EH (cell line): ENCODE measurements around the gene BMS1.
"Not testable (repeated sequence)": the region's sequence is repeated elsewhere in the genome, so short reads cannot be mapped to it uniquely, and the experiment has no call there.

ENCODE experiments used
- DNase-seq: peaks from one replicate; pipeline ENCODE4 v3.0.0-alpha.2; 2015; ENCODE audit warnings: low read depth

The BMS1 gene

DNA sequence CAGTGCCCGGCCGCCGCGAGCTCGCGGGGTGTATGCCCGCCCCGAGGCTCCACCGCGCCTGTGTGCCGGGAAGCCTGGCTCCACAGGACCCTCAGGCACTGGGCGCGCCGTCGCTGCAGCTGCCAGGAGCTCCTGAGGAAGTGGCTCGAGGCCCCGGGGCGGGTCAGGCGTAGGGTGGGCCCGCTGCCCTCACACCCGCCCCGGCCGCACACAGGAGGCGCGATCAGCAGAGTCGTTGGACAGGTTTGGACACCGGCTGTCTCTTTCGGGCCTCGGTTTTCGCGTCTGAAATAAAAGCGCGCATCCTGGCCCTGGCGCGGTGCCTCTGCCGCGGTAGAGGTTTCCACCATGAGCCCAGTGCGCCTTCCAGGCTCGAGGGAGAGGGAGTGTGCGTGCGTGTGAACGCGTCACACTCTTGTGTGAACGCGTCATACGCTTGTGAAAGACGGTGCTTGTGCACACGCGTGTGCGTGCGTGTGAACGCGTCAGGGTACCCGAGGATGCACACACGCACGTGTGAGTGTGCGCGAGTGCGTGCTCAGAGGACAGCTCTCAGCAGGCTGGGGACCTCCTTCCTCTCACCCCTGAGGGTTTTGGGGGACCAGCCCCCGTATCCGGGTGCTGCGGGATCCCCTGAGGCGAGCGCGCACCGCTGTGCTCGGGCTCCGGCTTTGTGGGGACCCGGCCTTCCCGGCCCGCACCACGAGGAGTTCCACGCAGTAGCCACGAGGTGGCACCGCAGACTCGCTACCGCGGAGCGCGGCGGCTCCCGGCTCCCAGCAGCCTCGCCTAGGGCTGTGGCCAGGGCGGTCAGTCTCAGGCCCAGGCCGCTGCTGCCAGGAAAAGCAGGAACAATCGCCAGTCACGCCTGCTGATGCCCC lies 83.8 kb downstream of the BMS1 start:
- peak; percentile 79 for DNase-seq

- DNase-seq, result no peak
Measured at GRCh38 chr10:42867571-42867970, 85.0 kb downstream of the BMS1 start.

DNA sequence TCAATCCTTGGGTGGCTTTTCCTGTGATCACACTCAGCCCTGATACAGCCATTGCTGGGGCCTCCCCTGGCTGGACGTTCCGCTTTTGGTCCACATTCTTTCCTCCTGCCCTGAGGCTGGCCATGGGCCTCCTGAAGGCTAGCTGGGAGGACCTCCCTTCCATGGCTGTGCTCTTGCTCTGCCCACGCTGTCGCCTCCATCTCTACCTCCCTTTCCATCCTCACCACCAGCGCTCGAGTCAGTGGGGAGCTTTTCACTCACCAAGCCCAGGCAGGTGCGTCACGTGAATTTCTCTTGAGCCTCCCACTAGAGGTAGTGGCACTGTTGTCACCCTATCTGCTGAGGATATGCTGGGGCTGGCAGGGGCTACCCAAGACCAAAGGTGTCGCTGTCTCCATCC lies 85.9 kb downstream of the BMS1 start:
- DNase-seq, result no peak

GRCh38 chr10:42869977-42870350 lies 87.4 kb downstream of the BMS1 start:
- DNase-seq, result no peak

GRCh38 chr10:42871138-42871641 lies 88.6 kb downstream of the BMS1 start:
- DNase-seq, result not testable (repeated sequence)

DNA sequence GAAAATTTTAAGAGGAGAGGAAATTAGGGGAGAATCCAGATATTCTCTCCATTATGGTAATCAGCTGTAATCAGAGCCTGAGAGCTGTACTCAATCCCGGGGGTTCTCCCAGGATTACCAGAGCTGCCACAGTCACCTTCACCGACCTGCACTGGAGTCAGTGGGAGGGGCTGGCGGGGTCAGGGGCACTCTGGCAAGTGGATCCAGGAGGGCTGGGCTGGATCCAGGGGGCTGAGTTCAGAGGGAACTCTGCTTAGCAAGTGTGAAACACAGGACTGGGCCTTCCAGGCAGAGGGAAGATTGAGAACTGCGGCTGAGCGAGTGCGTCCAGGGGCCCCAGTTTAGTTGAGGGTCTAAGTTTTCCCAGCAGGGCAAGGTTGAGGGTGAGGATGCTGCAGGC lies 89.2 kb downstream of the BMS1 start:
- no peak for DNase-seq

DNA sequence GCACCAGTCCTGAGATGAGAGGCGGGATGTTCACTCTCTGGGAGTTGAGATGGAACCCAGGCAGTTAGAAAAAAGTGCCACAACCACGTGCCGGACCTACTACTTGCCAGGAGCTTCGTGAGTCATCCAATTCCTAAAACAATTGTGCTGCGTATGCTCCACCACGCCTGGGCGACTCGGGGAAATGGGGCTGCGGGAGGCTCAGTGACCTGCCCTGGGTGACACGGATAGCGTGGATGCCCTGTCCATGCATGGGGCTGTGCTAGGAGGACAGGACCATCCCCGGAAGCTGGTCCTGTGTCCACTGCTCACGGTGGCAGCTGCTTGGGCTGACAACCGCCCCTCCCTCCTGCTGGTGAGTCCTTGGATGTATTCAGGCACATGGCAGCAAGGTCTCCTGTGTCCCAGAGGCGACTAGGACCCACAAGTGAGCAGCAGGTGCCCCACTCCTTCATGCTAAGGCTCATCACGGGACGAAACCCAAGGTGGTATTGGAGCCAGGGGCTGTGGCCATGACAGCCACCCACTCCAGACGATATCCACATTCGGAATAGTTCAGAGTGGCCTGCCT lies 90.4 kb downstream of the BMS1 start:
- DNase-seq, result no peak

DNA sequence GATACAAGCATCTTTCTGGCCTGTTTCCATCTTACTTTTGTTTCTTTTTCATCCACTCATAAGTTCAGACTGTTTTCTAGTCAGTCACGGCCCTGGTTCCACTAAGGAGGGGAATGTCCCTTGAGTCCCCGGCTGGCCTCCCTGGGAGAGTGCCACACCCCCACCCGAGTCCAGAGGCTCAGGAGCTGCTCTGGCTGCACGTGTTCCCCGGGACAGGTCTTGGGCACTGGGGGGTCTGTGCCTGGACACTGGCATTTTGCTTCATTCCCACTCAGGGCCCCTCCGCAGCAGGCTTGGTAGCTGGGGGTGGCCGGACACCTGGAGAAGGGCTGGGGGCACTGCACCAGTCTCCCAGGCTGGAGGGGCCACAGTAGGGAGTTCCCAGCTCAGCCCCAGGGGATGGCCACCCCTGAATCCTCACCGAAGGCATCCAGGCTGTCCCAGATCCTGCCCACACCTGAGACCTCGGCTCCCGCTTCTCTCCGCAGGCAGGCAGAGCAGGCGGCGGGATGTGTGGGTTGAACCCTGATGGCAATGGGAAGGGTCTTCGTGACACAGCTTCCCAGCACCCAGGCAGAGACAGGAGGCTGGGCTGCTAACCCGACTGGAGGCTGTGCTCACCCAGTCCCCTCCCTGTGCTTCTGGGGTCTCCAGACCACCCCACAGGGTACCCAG lies 92.3 kb downstream of the BMS1 start:
- no peak for DNase-seq

- no peak for DNase-seq
Measured at GRCh38 chr10:42875388-42875755, 92.8 kb downstream of the BMS1 start.

- DNase-seq, result peak; percentile 75
Measured at GRCh38 chr10:42875798-42876341, 93.3 kb downstream of the BMS1 start.

DNA sequence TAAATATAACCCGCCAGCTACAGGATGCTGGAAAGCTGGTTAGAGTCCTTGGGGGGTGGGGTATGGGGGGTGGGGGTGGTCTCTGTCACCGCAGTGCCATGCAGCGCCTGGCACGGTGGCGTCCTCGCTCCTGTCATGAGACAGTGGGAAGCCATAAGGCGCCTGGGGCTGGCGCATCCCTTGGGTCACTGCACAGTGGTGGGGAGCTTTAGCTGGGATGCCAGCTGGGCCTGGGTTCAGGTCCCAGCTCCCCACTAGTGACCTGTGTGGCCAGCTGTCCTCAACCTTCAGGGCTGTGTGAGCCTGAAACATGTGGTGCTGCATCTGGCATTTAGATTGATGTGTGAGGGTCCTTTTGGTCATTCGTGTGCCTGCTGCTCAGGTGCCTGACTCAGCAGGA lies 93.9 kb downstream of the BMS1 start:
- DNase-seq, result no peak

DNA sequence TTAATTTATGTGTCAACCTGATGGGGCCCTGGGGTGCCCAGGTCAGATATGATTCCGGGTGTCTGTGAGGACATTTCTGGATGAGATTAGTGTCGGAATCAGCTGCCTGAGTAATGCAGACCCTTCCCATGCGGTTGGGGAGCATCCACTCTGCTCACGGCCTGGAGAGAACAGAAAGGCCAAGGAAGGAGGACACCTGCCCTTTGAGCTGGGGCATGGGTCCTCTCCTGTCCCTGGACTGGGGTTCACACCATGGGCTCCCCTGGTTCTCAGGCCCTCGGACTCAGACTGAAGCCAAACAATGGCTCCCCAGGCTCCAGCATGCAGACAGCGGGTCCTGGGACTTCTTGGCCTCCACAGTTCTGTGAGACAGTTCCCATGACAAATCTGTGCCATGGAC lies 94.3 kb downstream of the BMS1 start:
- no peak for DNase-seq

DNA sequence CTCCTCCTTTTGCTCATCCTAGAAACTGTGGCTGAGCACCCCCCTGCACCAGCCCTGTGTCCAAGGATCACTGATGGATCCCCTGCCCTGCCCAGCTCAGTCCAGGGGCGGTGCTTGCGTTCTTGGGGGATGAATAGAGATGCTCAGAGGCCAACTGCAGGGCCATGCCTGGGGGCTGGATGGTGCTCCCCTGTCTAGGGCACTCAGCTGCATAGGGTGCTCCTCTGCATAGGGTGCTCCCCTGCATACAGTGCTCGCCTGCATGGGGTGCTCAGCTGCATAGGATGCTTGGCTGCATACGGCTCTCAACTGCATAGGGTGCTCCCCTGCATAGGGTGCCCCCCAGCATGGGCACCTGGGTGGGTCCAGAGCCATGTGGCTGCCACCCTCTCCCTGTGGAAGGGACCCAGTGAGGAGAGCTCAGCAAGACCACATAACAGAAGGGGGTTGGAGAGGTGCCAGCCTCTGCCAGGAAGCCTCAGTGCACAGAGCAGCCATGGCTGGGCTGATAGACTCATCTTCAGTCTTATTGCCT lies 95.0 kb downstream of the BMS1 start:
- no peak for DNase-seq

GRCh38 chr10:42878134-42878820 lies 95.7 kb downstream of the BMS1 start:
- DNase-seq, result no peak

- no peak for DNase-seq
Measured at GRCh38 chr10:42878821-42879195, 96.2 kb downstream of the BMS1 start.

DNA sequence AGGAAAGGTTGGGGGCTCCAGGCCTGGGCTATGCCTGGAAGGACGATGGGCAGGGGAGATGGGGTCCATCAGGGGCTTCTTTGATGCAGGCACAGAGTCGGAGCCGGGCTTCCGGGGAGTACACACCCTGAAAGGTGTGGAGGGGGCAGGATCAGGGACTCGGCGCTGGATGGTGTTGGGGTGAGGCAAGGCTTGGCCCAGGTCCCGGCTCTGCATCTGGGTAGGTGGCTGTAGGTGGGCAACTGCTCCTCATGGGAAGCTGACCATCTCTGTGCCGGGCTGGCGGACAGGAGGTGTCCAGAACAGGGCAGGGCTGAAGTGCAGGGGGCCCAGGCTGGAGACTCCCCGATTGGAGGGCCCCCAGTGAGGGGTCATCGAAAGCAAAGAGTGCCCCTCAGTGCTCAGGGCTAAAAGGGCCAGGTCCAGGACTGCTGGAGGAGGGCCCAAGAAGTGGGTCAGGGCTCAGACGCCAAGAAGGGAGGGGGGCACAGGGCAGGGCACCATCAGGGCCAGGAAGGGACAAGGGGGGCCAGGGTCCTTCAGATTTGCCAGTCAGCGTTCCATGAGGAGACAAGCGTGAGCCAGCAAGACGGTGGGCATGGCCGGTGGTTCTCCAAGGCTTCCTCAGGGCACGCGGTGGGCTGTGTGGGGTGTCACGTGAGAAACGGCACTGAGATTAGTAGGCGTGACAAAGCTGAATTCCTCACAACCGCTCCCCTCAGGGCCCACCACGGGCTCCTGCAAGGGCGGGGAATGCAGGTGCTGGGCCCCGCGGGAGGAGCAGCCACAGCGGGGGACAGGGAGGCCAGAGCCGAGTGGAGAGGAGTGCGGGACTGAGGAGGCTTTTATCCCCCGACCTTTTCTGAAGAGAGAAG lies 97.0 kb downstream of the BMS1 start:
- DNase-seq, result no peak

DNA sequence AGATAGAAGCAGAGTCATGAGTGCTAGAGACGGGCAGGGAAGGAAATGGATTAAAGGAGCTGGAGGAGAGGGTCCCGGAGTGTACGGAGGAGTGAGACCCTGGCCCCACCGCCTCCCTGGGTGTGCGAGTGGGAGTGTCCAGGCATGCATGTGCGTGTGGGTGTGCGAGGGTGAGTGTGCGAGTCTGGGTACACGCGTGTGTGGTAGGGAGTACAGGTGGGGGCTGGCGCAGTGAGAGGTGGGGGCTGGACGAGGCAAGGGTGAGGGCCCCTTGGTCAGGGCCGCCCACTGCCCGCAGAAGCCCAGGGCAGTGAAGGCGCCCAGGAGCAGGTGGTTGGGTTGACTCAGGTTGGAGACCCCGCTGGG lies 97.6 kb downstream of the BMS1 start:
- DNase-seq, result no peak

DNA sequence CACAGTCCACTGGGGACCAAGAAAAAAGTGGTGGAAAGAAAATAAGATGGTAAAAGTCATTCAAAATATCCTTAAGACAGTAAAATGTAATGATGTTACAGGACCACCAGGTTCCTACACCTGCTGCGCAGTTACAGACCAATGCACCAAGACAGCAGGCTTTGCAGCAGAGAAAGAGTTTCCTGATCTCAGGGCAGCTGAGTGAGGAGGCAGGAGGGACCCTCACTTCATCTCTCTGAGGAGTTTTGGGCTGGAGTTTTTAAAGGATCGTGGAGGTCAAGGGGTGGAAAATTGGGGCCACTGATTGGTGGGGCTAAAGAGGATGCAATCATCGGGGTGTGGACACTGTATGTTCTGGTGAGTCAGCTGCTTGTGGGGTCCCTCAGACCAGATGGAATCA lies 100.0 kb downstream of the BMS1 start:
- no peak for DNase-seq
